ENCODE measurements around the gene HAGHL. TPM values are rescaled to one million over a fixed set of nuclear protein-coding genes. Genes with fewer than 3 reads are reported as not detected.
"Not testable (repeated sequence)": the region's sequence is repeated elsewhere in the genome, so short reads cannot be mapped to it uniquely, and the experiment has no call there.

HAGHL gene
- total RNA-seq, 1 donor from 2014 or later, result 20.6 TPM

DNA sequence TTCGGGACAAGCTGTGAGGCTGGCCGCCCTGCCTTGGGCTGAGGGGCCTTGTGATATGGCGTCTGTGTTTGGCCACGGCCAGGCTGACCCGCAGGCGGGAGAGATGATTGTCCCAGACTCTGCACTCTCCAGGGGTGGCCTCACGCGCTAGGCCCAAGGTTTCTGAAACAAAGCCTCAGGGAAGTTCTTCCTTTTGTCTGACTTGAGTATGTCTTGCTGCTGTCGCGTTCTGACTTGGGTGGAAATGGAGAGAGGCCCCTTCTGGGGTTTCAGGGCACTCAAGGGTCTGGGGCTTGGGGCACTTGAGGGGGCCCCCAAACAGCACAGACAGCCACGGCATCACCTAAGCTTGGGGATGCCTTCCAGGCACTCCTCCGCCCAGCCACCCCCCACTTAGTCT, 15.8 kb upstream of the HAGHL start:
- H3K27ac Mint-ChIP-seq (ENCODE audit: unreplicated experiment), result no peak overlapping the region
- no peaks in the 10 kb centered on the region for H3K9me3 Mint-ChIP-seq (ENCODE audit: low read depth)
- H3K4me3 Mint-ChIP-seq (ENCODE audit: unreplicated experiment), result no peak overlapping the region
- TF ChIP-seq, protein P1, sequence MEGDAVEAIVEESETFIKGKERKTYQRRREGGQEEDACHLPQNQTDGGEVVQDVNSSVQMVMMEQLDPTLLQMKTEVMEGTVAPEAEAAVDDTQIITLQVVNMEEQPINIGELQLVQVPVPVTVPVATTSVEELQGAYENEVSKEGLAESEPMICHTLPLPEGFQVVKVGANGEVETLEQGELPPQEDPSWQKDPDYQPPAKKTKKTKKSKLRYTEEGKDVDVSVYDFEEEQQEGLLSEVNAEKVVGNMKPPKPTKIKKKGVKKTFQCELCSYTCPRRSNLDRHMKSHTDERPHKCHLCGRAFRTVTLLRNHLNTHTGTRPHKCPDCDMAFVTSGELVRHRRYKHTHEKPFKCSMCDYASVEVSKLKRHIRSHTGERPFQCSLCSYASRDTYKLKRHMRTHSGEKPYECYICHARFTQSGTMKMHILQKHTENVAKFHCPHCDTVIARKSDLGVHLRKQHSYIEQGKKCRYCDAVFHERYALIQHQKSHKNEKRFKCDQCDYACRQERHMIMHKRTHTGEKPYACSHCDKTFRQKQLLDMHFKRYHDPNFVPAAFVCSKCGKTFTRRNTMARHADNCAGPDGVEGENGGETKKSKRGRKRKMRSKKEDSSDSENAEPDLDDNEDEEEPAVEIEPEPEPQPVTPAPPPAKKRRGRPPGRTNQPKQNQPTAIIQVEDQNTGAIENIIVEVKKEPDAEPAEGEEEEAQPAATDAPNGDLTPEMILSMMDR (IDR thresholded peaks at IDR 0.05), result no peak
- H3K36me3 Mint-ChIP-seq (ENCODE audit: low read depth), result no peaks in the 10 kb centered on the region
- H3K27me3 Mint-ChIP-seq (ENCODE audit: low read depth), result peaks cover 21% of the 10 kb centered on the region
- DNase-seq (ENCODE audit: low spot score), result no peak
- H3K4me1 Mint-ChIP-seq (ENCODE audit: low read depth), result peaks cover 16% of the 10 kb centered on the region

- Mint-ChIP-seq H3K36me3 (ENCODE audit: low read depth) (no peaks in the 10 kb centered on the region), H3K4me3 (ENCODE audit: unreplicated experiment) (no peak overlapping the region), H3K4me1 (ENCODE audit: low read depth) (peaks cover 20% of the 10 kb centered on the region), H3K27ac (ENCODE audit: unreplicated experiment) (no peak overlapping the region), H3K9me3 (ENCODE audit: low read depth) (no peaks in the 10 kb centered on the region), H3K27me3 (ENCODE audit: low read depth) (peaks cover 19% of the 10 kb centered on the region)
- DNase-seq (ENCODE audit: low spot score), result no peak
- TF ChIP-seq, protein P1 (IDR thresholded peaks at IDR 0.05), result peak; percentile 94
Observed at GRCh38 chr16:711548-712320, 15.2 kb upstream of the HAGHL start.

DNA sequence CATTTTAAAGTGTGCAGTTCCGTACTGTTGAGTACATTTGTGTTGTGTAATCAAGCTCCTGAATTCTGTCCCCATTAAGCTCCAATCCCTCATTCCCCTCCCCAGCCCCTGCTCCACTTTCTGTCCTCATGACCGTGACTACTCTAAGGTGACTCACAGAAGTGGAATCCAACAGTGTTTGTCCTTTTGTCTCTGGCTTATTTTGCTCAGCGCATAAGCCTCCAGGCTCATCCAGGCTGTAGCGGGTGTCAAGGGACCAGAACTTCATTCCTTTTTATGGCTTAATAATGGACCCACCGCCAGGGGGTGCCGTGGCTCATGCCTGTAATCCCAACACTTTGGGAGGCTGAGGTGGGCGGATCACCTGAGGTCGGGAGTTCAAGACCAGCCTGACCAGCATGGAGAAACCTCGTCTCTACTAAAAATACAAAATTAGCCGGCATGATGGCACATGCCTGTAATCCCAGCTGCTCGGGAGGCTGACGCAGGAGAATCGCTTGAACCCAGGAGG, 14.1 kb upstream of the HAGHL start:
- H3K36me3 Mint-ChIP-seq (ENCODE audit: low read depth); H3K9me3 Mint-ChIP-seq (ENCODE audit: low read depth); DNase-seq (ENCODE audit: low spot score); H3K4me3 Mint-ChIP-seq (ENCODE audit: unreplicated experiment): not testable (repeated sequence)
- H3K4me1 Mint-ChIP-seq (ENCODE audit: low read depth), result peaks cover 20% of the 10 kb centered on the region
- H3K27ac Mint-ChIP-seq (ENCODE audit: unreplicated experiment), result peak overlapping the region; percentile 80
- TF ChIP-seq, protein P1 (IDR thresholded peaks at IDR 0.05), result peak; percentile 81
- peaks cover 12% of the 10 kb centered on the region for H3K27me3 Mint-ChIP-seq (ENCODE audit: low read depth)

GRCh38 chr16:714079-714478, 12.8 kb upstream of the HAGHL start:
- peaks cover 1% of the 10 kb centered on the region for H3K27me3 Mint-ChIP-seq (ENCODE audit: low read depth)
- no peaks in the 10 kb centered on the region for H3K36me3 Mint-ChIP-seq (ENCODE audit: low read depth)
- H3K27ac Mint-ChIP-seq (ENCODE audit: unreplicated experiment), result no peak overlapping the region
- TF ChIP-seq, protein P1 (IDR thresholded peaks at IDR 0.05), result no peak
- H3K4me1 Mint-ChIP-seq (ENCODE audit: low read depth), result peaks cover 21% of the 10 kb centered on the region
- no peak overlapping the region for H3K4me3 Mint-ChIP-seq (ENCODE audit: unreplicated experiment)
- DNase-seq (ENCODE audit: low spot score), result no peak
- H3K9me3 Mint-ChIP-seq (ENCODE audit: low read depth), result no peaks in the 10 kb centered on the region

GRCh38 chr16:714558-715476, 12.1 kb upstream of the HAGHL start, which contains the start of gene METRN:
TSS of gene METRN (plus strand) at chr16:715118. CDS start at chr16:715290, 172 bp downstream.
- H3K36me3 Mint-ChIP-seq (ENCODE audit: low read depth), result no peaks in the 10 kb centered on the region
- H3K4me1 Mint-ChIP-seq (ENCODE audit: low read depth), result peaks cover 23% of the 10 kb centered on the region
- H3K27ac Mint-ChIP-seq (ENCODE audit: unreplicated experiment), result peak within 1 kb of the TSS; percentile 17
- no peak for DNase-seq (ENCODE audit: low spot score)
- TF ChIP-seq, protein P1 (IDR thresholded peaks at IDR 0.05), result peak; percentile 7
- peak within 1 kb of the TSS; percentile 70 for H3K4me3 Mint-ChIP-seq (ENCODE audit: unreplicated experiment)
- peaks cover 1% of the 10 kb centered on the region for H3K27me3 Mint-ChIP-seq (ENCODE audit: low read depth)
- H3K9me3 Mint-ChIP-seq (ENCODE audit: low read depth), result no peaks in the 10 kb centered on the region
